Vagina (tissue), 2 donors: ENCODE results near the gene ALKBH3. TPM values are rescaled to one million over a fixed set of nuclear protein-coding genes. Genes with fewer than 3 reads are reported as not detected.

Experiments
- DNase-seq, 2 donors: peaks; one replicate each; pipeline ENCODE4 v3.0.0-alpha.2; 2017; ENCODE audit errors: extremely low spot score in 2 of 2
- H3K27ac ChIP-seq: fragments of 200-600 bp; sonication (generic); one replicate; pipeline ENCODE4 v1.5.1; 2019
- H3K27me3 ChIP-seq: fragments of 200-600 bp; sonication (generic); one replicate; pipeline ENCODE4 v1.5.1; 2019
- H3K36me3 ChIP-seq, 2 donors: fragments of 200-600 bp; sonication (generic); one replicate each; pipeline ENCODE4 v1.5.1; 2017 to 2019
- H3K4me1 ChIP-seq: fragments of 200-600 bp; sonication (generic); one replicate; pipeline ENCODE4 v1.5.1; 2019
- H3K4me3 ChIP-seq, 2 donors: fragments of 200-600 bp; sonication (generic); 1 replicate in 1 of 2; 2 replicates in 1 of 2; pipeline ENCODE4 v1.5.1; 2016 to 2019
- H3K9me3 ChIP-seq: fragments of 200-600 bp; sonication (generic); one replicate; pipeline ENCODE4 v1.5.1; 2019
- CTCF ChIP-seq, 3 experiments: fragments of 450-650 bp in 2 of 3; fragments of 200-600 bp in 1 of 3; sonication (generic) in 1 of 3; IDR thresholded peaks; one replicate each; pipeline ENCODE4 v1.5.1; 2017 to 2019; ENCODE audit warnings: antibody characterized with exemption in 3 of 3, mild to moderate bottlenecking in 2 of 3, moderate library complexity in 2 of 3
- POLR2A ChIP-seq, 2 donors: fragments of 450-650 bp; IDR thresholded peaks; one replicate each; pipeline ENCODE4 v1.6.1; 2017; ENCODE audit warnings: antibody characterized with exemption in 2 of 2, mild to moderate bottlenecking in 2 of 2, moderate library complexity in 2 of 2
- POLR2AphosphoS5 ChIP-seq, 2 donors: sonication (generic); formaldehyde crosslinking; IDR thresholded peaks; one replicate each; pipeline ENCODE4 v1.9.0; 2017; ENCODE audit warnings: antibody characterized with exemption in 2 of 2, mild to moderate bottlenecking in 2 of 2, low read depth in 1 of 2; ENCODE audit not compliant: insufficient read depth in 1 of 2
- intact Hi-C: fragments of 100-400 bp; cut with DNase I; formaldehyde crosslinking; loops from one replicate; pipeline ENCODE4 v1.15.1; 2023
- total RNA-seq: library from RNA; depleted of rRNA; stranded (reverse); fragments of >200 nt; gene quantifications from one replicate; pipeline ENCODE4 v1.2.3, GENCODE V29; 2016

Gene ALKBH3
- total RNA-seq, 1 donor from 2014 or later: 33.4 TPM

DNA sequence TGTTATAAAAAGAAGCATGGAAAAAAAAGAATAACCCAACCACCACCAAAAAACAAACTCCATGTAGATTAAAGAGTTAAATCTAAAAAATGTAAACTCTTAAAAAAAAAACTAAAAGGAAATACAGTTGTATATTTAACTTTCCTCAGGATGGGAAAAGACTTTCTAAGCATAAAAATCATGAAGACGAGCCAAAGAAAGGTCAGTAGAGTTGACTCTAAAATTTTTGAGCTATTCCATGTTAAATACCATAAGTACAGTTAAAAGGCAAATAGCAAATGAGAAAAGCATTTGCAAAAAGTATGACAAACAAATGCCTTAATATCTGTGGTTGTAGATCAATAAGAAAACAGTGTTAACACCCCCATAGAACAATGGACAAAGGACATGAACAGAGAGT is 33.8 kb downstream of the ALKBH3 start:
- H3K27me3 ChIP-seq: no peaks in the 10 kb centered on the region
- H3K27ac ChIP-seq: no peak overlapping the region
- H3K4me1 ChIP-seq: no peaks in the 10 kb centered on the region
- peaks cover 0 to 21% of the 10 kb centered on the region in 2 donors for H3K36me3 ChIP-seq
- no peak for DNase-seq
- H3K9me3 ChIP-seq: no peaks in the 10 kb centered on the region
- TF ChIP-seq POLR2AphosphoS5 (IDR thresholded peaks at IDR 0.05; ENCODE audit: insufficient read depth in 1 of 2, low read depth in 1 of 2): no peak
- TF ChIP-seq POLR2A (IDR thresholded peaks at IDR 0.05): no peak
- TF ChIP-seq CTCF (IDR thresholded peaks at IDR 0.05): no peak
- intact Hi-C loops: no loop called here
- H3K4me3 ChIP-seq: no peak overlapping the region

DNA sequence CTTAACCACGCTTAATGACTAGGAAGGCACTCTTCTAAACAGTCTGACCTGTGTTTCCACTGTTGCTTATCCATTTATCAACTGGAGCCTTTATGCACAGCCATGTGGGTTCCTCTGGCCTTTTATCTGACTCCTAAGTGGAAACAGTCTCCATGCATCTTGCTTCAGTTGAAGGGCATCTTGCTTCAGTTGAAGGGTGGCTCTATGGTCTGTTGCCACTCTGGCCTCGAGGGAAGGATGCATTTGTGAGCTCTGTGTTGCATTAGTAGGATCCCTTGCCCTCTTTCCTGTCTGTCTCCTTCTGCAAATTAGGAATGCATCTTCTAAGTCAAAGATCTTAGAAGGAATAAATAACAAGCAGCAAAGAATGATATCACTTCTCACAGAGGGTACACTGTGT is 36.0 kb downstream of the ALKBH3 start:
- intact Hi-C loops: no loop called here
- no peaks in the 10 kb centered on the region for H3K27me3 ChIP-seq
- H3K4me3 ChIP-seq: no peak overlapping the region
- H3K27ac ChIP-seq: peak overlapping the region; percentile 19
- peaks cover 0 to 18% of the 10 kb centered on the region in 2 donors for H3K36me3 ChIP-seq
- H3K4me1 ChIP-seq: peaks cover 18% of the 10 kb centered on the region
- no peaks in the 10 kb centered on the region for H3K9me3 ChIP-seq
- no peak for TF ChIP-seq POLR2AphosphoS5 (IDR thresholded peaks at IDR 0.05; ENCODE audit: insufficient read depth in 1 of 2, low read depth in 1 of 2)
- DNase-seq: no peak

- H3K4me1 ChIP-seq: peaks cover 29% of the 10 kb centered on the region
- H3K9me3 ChIP-seq: no peaks in the 10 kb centered on the region
- no peak for DNase-seq
- intact Hi-C loops: no loop called here
- peaks cover 0 to 18% of the 10 kb centered on the region in 2 donors for H3K36me3 ChIP-seq
- TF ChIP-seq CTCF (IDR thresholded peaks at IDR 0.05) (no peak), POLR2AphosphoS5 (IDR thresholded peaks at IDR 0.05; ENCODE audit: insufficient read depth in 1 of 2, low read depth in 1 of 2) (no peak), POLR2A (IDR thresholded peaks at IDR 0.05) (no peak)
- no peak overlapping the region for H3K27ac ChIP-seq
- H3K4me3 ChIP-seq: no peak overlapping the region
- H3K27me3 ChIP-seq: no peaks in the 10 kb centered on the region
These were observed 37.2 kb downstream of the ALKBH3 start for GRCh38 chr11:43917851-43918250.

DNA sequence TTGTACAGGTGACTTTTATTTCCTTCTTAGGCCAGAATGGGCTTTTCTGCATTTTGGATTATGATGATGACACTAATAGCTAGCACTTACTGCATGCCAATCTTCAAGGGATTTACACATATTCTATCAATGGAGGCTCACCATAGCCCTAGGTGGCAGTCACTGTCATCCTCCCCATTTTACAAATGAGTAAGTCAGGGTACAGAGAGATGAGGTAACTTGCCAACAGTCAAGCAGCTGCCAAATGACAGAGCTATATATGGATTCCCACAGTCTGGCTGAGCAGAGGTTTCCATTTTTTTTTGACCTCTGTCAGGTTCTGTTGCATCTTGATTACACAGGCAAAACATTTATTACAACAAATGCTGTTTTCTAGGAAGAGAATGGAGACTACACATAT is 38.0 kb downstream of the ALKBH3 start:
- peaks cover 0 to 18% of the 10 kb centered on the region in 2 donors for H3K36me3 ChIP-seq
- intact Hi-C loops: no loop called here
- H3K9me3 ChIP-seq: no peaks in the 10 kb centered on the region
- H3K27me3 ChIP-seq: no peaks in the 10 kb centered on the region
- H3K4me1 ChIP-seq: peaks cover 37% of the 10 kb centered on the region
- no peak overlapping the region for H3K27ac ChIP-seq
- DNase-seq: no peak
- TF ChIP-seq POLR2A (IDR thresholded peaks at IDR 0.05) (no peak), POLR2AphosphoS5 (IDR thresholded peaks at IDR 0.05; ENCODE audit: insufficient read depth in 1 of 2, low read depth in 1 of 2) (no peak), CTCF (IDR thresholded peaks at IDR 0.05) (no peak)
- H3K4me3 ChIP-seq: no peak overlapping the region

GRCh38 chr11:43919852-43920597 is 39.4 kb downstream of the ALKBH3 start:
- no peak for TF ChIP-seq CTCF (IDR thresholded peaks at IDR 0.05)
- peaks cover 0 to 18% of the 10 kb centered on the region in 2 donors for H3K36me3 ChIP-seq
- DNase-seq: no peak
- H3K9me3 ChIP-seq: no peaks in the 10 kb centered on the region
- no peaks in the 10 kb centered on the region for H3K27me3 ChIP-seq
- intact Hi-C loops: loop anchor here (1.0 to 5.0 kb wide), 2 partner anchors 22 to 87 kb away; partner anchors contain the start of gene C11orf96
- no peak overlapping the region for H3K4me3 ChIP-seq
- H3K27ac ChIP-seq: peak overlapping the region; percentile 85
- peaks cover 47% of the 10 kb centered on the region for H3K4me1 ChIP-seq
